Smooth muscle cell (in vitro differentiated cells): ENCODE results near the gene CD276. TPM values are rescaled to one million over a fixed set of nuclear protein-coding genes. Genes with fewer than 3 reads are reported as not detected.
"Not testable (repeated sequence)": the region's sequence is repeated elsewhere in the genome, so short reads cannot be mapped to it uniquely, and the experiment has no call there.

ENCODE experiments used
- DNase-seq: peaks from one replicate; lab custom pipeline; 2025; ENCODE audit not compliant: unreplicated experiment; lab: John Stamatoyannopoulos, UW
- H2AFZ ChIP-seq: fragments of 200-600 bp; sonication (generic); 2 replicates; pipeline ENCODE4 v1.6.0; 2016; ENCODE audit warnings: antibody characterized with exemption, low read depth, mild to moderate bottlenecking
- H3F3A ChIP-seq: fragments of 200-600 bp; sonication (generic); 2 replicates; pipeline ENCODE4 v1.6.0; 2017; ENCODE audit warnings: antibody characterized with exemption, low read depth
- H3K27ac ChIP-seq: fragments of 200-600 bp; sonication (generic); 2 replicates; pipeline ENCODE4 v1.5.1; 2016; ENCODE audit warnings: low read depth, mild to moderate bottlenecking
- H3K27me3 ChIP-seq: fragments of 200-600 bp; sonication (generic); 2 replicates; pipeline ENCODE4 v1.6.1; 2016; ENCODE audit warnings: low read depth, mild to moderate bottlenecking
- H3K36me3 ChIP-seq: fragments of 200-600 bp; sonication (generic); 2 replicates; pipeline ENCODE4 v1.5.1; 2016; ENCODE audit warnings: low read depth
- H3K4me1 ChIP-seq: fragments of 200-600 bp; sonication (generic); 2 replicates; pipeline ENCODE4 v1.5.1; 2016; ENCODE audit warnings: low read depth
- H3K4me2 ChIP-seq: fragments of 200-600 bp; sonication (generic); 2 replicates; pipeline ENCODE4 v1.6.0; 2016; ENCODE audit warnings: mild to moderate bottlenecking
- H3K4me3 ChIP-seq: fragments of 200-600 bp; sonication (generic); 2 replicates; pipeline ENCODE4 v1.5.1; 2016; ENCODE audit warnings: mild to moderate bottlenecking
- H3K79me2 ChIP-seq: fragments of 200-600 bp; sonication (generic); 2 replicates; pipeline ENCODE4 v1.6.0; 2016; ENCODE audit warnings: low read depth, mild to moderate bottlenecking
- H3K9ac ChIP-seq: fragments of 200-600 bp; sonication (generic); 2 replicates; pipeline ENCODE4 v1.6.0; 2016; ENCODE audit warnings: low read depth
- H3K9me3 ChIP-seq: fragments of 200-600 bp; sonication (generic); replicated peaks from 2 replicates; pipeline ENCODE4 v1.5.1; 2016; ENCODE audit warnings: low read depth
- H4K20me1 ChIP-seq: fragments of 200-600 bp; sonication (generic); 2 replicates; pipeline ENCODE4 v1.6.0; 2016; ENCODE audit warnings: low read depth
- CTCF ChIP-seq: fragments of 200-600 bp; sonication (generic); IDR thresholded peaks from 2 replicates; pipeline ENCODE4 v1.5.1; 2017; ENCODE audit warnings: borderline replicate concordance, mild to moderate bottlenecking, antibody characterized with exemption; ENCODE audit not compliant: insufficient read depth, poor library complexity, severe bottlenecking
- WGBS: methylation state at CpG from one replicate; pipeline ENCODE4 v1.1.7; 2016; ENCODE audit warnings: low lambda C conversion rate; 5-methylcytosine and 5-hydroxymethylcytosine counted together
- polyA plus RNA-seq: library from polyadenylated mRNA; unstranded; fragments of >200 nt; fragmentation: Nextera tagmentation; extraction: Ambion mirVana; gene quantifications from 2 replicates; pipeline ENCODE4 v1.2.1, GENCODE V29; 2016
- total RNA-seq: library from RNA; depleted of rRNA; stranded (reverse); fragments of >200 nt; gene quantifications from 2 replicates; pipeline ENCODE4 v1.2.3, GENCODE V29; 2014

The CD276 gene
- total RNA-seq (139 and 144 TPM in 2 replicates), polyA plus RNA-seq (257 and 312 TPM in 2 replicates)

- DNase-seq = peak; percentile 87
- H3K4me3 ChIP-seq = peak within 1 kb of the TSS; percentile 86
- H3K4me2 ChIP-seq = peak within 1 kb of the TSS; percentile 90
- H3K27ac ChIP-seq = peak within 1 kb of the TSS; percentile 93
- H4K20me1 ChIP-seq = peaks cover 35% of the 10 kb centered on the region
- H3K79me2 ChIP-seq = peaks cover 46% of the 10 kb centered on the region
- H3K27me3 ChIP-seq = no peaks in the 10 kb centered on the region
- peaks cover 35% of the 10 kb centered on the region for H3K4me1 ChIP-seq
- H3F3A ChIP-seq = peaks cover 27% of the 10 kb centered on the region
- no peak for TF ChIP-seq CTCF
- H3K36me3 ChIP-seq = no peaks in the 10 kb centered on the region
- H2AFZ ChIP-seq = no peak within 1 kb of the TSS
- H3K9me3 ChIP-seq = no peaks in the 10 kb centered on the region
- WGBS = 0% methylated on average over 35 of the region's 69 CpGs
- H3K9ac ChIP-seq = peak within 1 kb of the TSS; percentile 97
These were observed at the start of gene CD276 for GRCh38 chr15:73683777-73684580. CD276 (plus strand) TSS chr15:73684383; CDS start chr15:73699640, 15,257 bp downstream.

DNA sequence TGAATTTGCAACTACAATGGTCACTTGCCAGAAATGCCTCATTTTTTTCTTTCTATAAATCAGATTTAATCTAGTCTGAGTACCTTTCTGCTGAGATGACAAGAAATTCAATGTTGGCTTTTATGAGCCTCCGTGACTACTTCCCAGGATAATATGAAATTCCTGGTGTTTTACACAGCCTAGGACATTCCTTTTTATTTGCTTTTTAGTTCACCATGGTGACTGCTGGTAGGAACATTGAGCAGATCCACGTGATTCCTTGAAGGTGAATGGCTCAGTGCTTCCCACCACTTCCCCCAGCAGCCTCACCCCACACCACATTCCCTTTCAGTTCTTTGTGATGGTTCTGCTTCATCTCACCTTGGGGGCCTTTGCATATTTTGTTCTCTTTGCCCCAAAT is 46.7 kb upstream of the CD276 start:
- Histone ChIP-seq H3K9me3 (no peaks in the 10 kb centered on the region), H3K36me3 (no peaks in the 10 kb centered on the region), H3K9ac (peak overlapping the region; percentile 65), H3K79me2 (peaks cover 4% of the 10 kb centered on the region), H4K20me1 (no peaks in the 10 kb centered on the region), H2AFZ (no peak overlapping the region), H3F3A (peaks cover 3% of the 10 kb centered on the region), H3K4me2 (peak overlapping the region; percentile 11), H3K27me3 (no peaks in the 10 kb centered on the region), H3K4me3 (no peak overlapping the region), H3K4me1 (peaks cover 11% of the 10 kb centered on the region), H3K27ac (peak overlapping the region; percentile 73)
- TF ChIP-seq CTCF = no peak
- DNase-seq = no peak
- WGBS = 46% methylated on average over 2 of the region's 2 CpGs

- not testable (repeated sequence) for DNase-seq, H3K4me2 ChIP-seq
- 81% methylated on average over 5 of the region's 5 CpGs for WGBS
These were observed 44.7 kb upstream of the CD276 start for GRCh38 chr15:73639464-73639863.

DNA sequence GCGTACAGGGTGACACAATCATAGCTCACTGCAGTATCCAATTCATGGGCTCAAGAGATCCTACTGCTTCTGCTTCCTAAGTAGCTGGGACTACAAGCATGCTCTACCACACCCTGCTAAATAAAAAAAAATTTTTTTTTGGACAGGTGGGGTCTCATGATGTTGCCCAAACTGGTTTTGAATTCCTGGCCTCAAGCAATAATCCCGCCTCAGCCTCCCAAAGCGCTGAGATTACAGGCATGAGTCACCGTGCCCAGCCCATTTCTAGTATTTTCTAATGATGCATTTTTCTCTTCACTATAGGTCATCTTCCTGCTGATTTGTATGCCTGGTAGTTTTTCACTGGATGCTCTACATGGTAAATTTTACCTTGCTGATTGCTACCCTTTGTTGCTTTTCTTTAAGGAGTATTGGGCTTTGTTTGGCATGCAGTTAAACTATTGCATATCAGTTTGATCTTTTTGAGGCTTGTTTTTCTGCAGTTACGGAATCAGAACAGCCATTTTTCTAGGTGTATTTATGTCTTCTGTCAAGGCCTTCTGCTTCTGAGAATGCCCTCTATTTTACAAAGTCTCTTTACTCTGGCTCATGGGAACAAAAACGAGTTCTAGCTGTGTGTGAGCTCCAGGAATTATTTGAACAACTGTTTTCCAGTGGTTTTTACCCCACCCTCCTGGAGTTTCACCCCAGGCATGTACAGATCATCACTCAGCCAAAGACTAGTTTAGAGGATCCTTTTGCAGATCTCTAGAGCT is 36.7 kb upstream of the CD276 start:
- H2AFZ ChIP-seq = no peak overlapping the region
- no peak overlapping the region for H3K4me3 ChIP-seq
- no peak for TF ChIP-seq CTCF
- 43% methylated on average over 6 of the region's 6 CpGs for WGBS
- DNase-seq = no peak
- no peaks in the 10 kb centered on the region for H3K79me2 ChIP-seq
- H3K4me1 ChIP-seq = no peaks in the 10 kb centered on the region
- H3K4me2 ChIP-seq = no peak overlapping the region
- H3K27ac ChIP-seq = peak overlapping the region; percentile 19
- H3K9me3 ChIP-seq = no peaks in the 10 kb centered on the region
- H3K27me3 ChIP-seq = no peaks in the 10 kb centered on the region
- H4K20me1 ChIP-seq = no peaks in the 10 kb centered on the region
- no peak overlapping the region for H3K9ac ChIP-seq
- H3F3A ChIP-seq = peaks cover 4% of the 10 kb centered on the region
- no peaks in the 10 kb centered on the region for H3K36me3 ChIP-seq

More at GRCh38 chr15:73639464-73639863, 44.7 kb upstream of the CD276 start:
- not testable (repeated sequence) for H3K27ac ChIP-seq, H4K20me1 ChIP-seq, H3K9ac ChIP-seq, H3F3A ChIP-seq, H3K79me2 ChIP-seq, H3K4me1 ChIP-seq, H3K9me3 ChIP-seq, H3K4me3 ChIP-seq, H2AFZ ChIP-seq, H3K27me3 ChIP-seq, H3K36me3 ChIP-seq
